ENCODE results near the gene EME2. TPM values are rescaled to one million over a fixed set of nuclear protein-coding genes. Genes with fewer than 3 reads are reported as not detected.

Gene EME2, protein sequence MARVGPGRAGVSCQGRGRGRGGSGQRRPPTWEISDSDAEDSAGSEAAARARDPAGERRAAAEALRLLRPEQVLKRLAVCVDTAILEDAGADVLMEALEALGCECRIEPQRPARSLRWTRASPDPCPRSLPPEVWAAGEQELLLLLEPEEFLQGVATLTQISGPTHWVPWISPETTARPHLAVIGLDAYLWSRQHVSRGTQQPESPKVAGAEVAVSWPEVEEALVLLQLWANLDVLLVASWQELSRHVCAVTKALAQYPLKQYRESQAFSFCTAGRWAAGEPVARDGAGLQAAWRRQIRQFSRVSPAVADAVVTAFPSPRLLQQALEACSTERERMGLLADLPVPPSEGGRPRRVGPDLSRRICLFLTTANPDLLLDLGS
- total RNA-seq, result 16.1 TPM

DNA sequence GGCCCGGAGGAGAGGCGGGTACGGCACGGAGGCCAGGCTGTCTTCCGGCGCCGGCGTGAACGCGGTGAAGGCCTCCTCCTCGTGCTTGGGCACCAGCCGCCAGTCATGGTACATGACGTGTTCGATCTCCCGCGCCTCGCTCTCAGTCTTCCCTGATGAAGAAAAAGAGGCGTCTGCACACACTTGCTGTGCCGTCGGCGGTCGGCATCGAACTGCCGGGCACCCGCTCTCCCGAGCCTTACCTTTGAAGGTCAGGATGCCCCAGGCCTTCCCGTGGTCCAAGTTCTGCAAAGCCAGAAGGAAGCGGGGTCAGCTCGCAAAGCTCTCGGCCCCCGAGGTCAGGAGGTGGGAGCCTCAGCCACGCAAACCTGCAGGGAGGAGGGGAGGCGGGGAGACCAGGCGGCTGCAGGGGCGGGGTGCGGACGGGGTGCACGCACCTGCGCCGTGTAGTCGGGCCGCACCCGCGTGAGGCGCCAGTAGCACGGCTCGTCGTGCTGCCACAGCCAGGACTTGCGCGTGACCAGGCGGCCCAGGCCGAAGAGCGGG is at the start of gene EME2:
Gene EME2, plus strand, starts transcription at position 449 of the 546 bp plus-strand sequence. CDS start 418 bp downstream, outside the sequence.

DNA sequence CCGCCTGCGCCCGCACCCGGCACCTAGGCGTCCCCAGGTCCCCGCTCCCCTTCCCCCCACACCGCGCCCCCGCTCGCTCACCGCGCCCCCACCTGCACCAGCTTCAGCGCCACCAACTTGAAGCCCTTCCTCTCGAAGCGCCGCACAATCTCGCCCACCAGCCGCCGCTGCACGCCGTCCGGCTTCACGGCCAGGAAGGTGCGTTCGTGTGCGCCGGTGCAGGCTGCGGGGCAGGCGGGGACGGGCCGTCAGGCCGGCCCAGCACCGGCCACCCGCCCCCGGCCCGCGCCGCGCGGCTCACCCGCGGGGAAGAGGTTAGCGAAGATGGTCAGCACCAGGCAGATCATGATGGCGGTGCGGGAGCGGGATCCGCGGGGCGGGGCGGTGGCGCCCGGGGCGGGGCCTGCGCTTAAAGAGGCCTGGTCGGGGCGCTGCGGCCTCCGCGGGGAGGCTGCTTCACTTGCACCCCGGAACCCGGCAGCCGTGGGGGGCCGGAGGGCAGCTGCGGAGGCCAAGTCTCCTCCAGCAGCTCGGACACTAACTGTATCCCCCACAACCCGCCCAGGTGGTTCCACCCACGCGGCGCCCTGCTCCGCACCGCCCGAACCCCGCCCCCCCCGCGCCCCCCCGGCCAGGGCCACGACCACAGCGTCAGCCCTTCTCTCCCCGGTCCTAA is 1.3 kb upstream of the EME2 start, which contains the start of gene NME3:
Gene NME3, minus strand, starts transcription at position 356 of the 676 bp plus-strand sequence. Its CDS starts 9 bp downstream, at position 347.

DNA sequence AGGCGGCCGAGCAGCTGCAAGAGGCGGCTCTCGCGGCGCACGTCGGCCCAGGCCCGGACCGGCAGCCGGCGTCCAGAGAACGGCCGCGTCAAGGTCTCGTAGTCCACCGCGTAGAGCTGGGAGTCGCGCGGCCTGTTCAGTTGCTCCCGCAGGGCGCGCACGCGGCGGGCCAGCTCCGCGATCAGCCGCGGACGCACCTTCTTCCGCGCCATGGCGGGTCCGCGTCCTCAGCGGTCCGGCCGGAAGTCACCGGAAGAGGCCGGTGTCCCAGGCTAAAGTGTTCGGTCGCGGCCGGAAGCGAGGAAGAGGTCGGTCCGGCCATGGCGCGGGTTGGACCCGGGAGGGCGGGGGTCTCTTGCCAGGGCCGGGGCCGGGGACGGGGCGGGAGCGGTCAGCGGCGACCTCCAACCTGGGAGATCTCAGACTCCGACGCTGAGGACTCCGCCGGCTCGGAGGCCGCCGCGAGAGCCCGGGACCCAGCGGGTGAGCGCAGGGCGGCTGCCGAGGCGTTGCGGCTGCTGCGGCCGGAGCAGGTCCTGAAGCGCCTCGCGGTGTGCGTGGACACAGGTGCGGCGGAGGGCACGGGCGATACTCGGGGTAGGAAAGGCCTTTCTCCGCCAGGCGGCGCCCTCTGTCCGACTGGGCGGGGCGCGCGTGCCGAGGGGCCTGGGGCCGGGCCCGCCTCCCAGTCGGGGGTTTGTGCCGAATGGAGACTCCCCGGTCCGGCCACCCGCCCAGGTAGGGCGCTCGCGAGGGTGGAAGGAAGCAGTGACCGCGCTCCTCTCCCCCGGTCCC is 495 bp downstream of the EME2 start, which contains the start of gene MRPS34:
Gene MRPS34, minus strand, starts transcription at position 227 of the 795 bp plus-strand sequence. Its CDS starts 15 bp downstream, at position 212.

DNA sequence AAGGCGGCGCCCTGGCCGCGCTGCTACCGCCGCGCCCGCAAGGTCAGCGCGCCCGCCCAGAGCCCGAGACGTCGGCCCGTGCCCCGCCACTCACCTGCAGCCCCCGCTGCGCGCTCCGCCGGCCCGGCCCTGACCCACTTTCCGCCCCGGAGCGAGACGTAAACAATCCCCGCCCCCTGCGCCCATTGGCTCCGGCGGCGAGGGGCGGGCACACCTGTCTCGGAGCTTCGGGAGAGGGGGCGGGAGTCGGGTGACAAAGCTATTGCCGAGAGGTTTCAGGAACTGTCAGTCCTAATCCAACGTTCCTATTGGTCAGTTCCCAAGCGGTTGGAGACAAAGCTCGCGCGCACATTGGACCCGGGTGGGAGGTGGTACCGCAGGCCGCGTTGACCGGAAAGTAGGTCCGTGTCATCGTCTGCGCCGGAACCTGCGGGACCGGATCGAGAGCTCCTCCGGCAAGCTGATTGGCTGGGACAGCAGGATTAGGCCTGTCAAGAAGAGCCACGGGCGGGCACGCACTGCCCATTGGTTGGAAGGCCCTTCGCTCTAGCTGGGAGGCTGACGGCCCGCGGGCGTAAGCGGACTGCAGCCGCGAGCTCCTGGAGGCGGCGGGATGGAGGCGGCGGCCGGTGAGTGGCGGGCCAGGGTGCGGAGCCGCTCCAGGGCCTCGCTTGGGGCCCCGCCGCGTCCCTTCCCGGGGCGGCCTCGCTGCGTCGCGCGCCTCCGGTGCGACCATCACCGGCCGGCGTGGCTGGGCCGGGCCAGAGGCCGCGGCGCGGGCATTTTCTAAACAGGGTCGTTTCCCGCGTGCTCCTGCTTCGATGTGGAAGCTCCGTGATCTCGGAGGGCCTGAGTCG is 10.0 kb downstream of the EME2 start, which contains the start of the genes NUBP2 and SPSB3:
Gene NUBP2, plus strand, starts transcription at position 553 of the 857 bp plus-strand sequence. Its CDS starts 61 bp downstream, at position 614.
Gene SPSB3, minus strand, starts transcription at position 164 of the 857 bp plus-strand sequence. CDS start 1,088 bp downstream, outside the sequence.

DNA sequence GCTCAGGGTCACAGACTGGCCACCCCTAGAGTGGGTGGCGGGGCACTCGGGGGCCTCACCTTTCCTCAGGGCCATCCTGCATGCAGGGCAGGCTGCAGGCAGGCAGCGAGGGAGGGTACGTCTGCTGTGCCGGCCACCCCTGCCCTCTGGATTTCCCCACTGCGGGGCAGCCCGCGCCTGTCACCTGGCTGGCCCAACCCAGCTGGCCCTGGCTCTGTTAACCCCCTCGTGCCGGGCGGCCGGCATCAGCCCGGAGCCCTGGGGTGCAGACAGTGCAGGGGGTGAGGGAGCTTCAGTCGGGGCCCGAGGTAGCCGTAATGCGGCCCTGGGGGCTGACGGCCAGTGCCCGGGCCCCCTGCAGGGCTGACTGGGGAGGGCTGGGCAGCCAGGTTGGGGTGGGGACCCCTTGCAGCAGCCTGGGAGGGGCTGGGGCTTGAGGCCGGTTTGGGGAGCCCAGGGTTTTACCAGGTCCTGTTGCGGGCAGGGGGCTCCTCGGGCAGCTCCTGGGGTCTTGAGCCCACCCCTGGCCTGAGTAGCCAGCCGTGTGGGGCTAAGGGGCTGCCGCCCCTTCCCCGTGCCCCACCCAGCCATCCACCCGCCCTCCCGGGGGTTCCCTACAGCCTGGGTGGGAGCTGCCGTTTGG is 21.1 kb downstream of the EME2 start, which contains the start of gene IGFALS:
Gene IGFALS, minus strand, starts transcription at position 128 of the 643 bp plus-strand sequence. Its CDS starts 53 bp downstream, at position 75.

Other genes with a start within 250 kb of the EME2 start
- 9.6 TPM for gene TMEM204, start 239.1 kb upstream of the EME2 start, total RNA-seq
- gene IFT140, start 160.7 kb upstream of the EME2 start, total RNA-seq, result 73.1 TPM
- gene CRAMP1, start 160.4 kb upstream of the EME2 start, total RNA-seq, result 17.8 TPM
- gene JPT2, start 94.5 kb upstream of the EME2 start, total RNA-seq, result 35.5 TPM
- gene MAPK8IP3, start 66.6 kb upstream of the EME2 start, total RNA-seq, result 107 TPM
- gene NME3, start 1.3 kb upstream of the EME2 start, total RNA-seq, result 52.0 TPM
- gene MRPS34, start 324 bp downstream of the EME2 start, total RNA-seq, result 48.4 TPM
- gene SPSB3, start 9.8 kb downstream of the EME2 start, total RNA-seq, result 93.1 TPM
- gene NUBP2, start 10.2 kb downstream of the EME2 start, total RNA-seq, result 56.1 TPM
- 0.55 TPM for gene IGFALS, start 20.9 kb downstream of the EME2 start, total RNA-seq
- gene HAGH, start 54.0 kb downstream of the EME2 start, total RNA-seq, result 55.9 TPM
- 35.6 TPM for gene FAHD1, start 54.4 kb downstream of the EME2 start, total RNA-seq
- 0.60 TPM for gene MEIOB, start 99.4 kb downstream of the EME2 start, total RNA-seq
- 0.38 TPM for gene HS3ST6, start 145.6 kb downstream of the EME2 start, total RNA-seq
- 5.7 TPM for gene MSRB1, start 170.4 kb downstream of the EME2 start, total RNA-seq
- gene RPL3L, start 181.9 kb downstream of the EME2 start, total RNA-seq, result 6.3 TPM
- gene NDUFB10, start 186.7 kb downstream of the EME2 start, total RNA-seq, result 71.7 TPM
- 801 TPM for gene RPS2, start 192.0 kb downstream of the EME2 start, total RNA-seq
- gene RNF151, start 194.0 kb downstream of the EME2 start, total RNA-seq, result not detected
- gene TBL3, start 199.2 kb downstream of the EME2 start, total RNA-seq, result 32.0 TPM
- 0.55 TPM for gene NOXO1, start 208.7 kb downstream of the EME2 start, total RNA-seq
- gene GFER, start 211.4 kb downstream of the EME2 start, total RNA-seq, result 14.7 TPM
- 6.5 TPM for gene SYNGR3, start 217.2 kb downstream of the EME2 start, total RNA-seq
- gene ZNF598, start 237.0 kb downstream of the EME2 start, total RNA-seq, result 20.3 TPM
- 2.0 TPM for gene NPW, start 247.0 kb downstream of the EME2 start, total RNA-seq